ENCODE data around the gene HARBI1. TPM values are rescaled to one million over a fixed set of nuclear protein-coding genes. Genes with fewer than 3 reads are reported as not detected.

HARBI1 gene
- total RNA-seq = 1 to 10 TPM; 7.5 to 8.4 TPM
- polyA plus RNA-seq (2013, experiment 1 of 2) = 5.8 TPM
- 4.7 TPM for polyA plus RNA-seq (2013, experiment 2 of 2)
- long read RNA-seq, experiment 1 = 0 reads
- long read RNA-seq, experiment 2, transcript HARBI1-201 (3 exons, 1,967 nt) = major isoform, 11 of 13 reads
- long read RNA-seq, experiment 2, partial matches to known transcripts = 0 of 13 reads
- long read RNA-seq, experiment 2, other reads (novel, unspliced or antisense) = 2 of 13 reads
- long read RNA-seq, experiment 3, transcript HARBI1-201 (3 exons, 1,967 nt) = major isoform, 13 of 20 reads
- long read RNA-seq, experiment 3, partial matches to known transcripts = 0 of 20 reads
- long read RNA-seq, experiment 3, other reads (novel, unspliced or antisense) = 7 of 20 reads
- long read RNA-seq, experiment 4, transcript HARBI1-201 (3 exons, 1,967 nt) = major isoform, 29 of 36 reads
- long read RNA-seq, experiment 4, partial matches to known transcripts = 6 of 36 reads
- long read RNA-seq, experiment 4, other reads (novel, unspliced or antisense) = 1 of 36 reads

GRCh38 chr11:46617134-46617971 is at the start of gene HARBI1, which contains the start of gene ATG13:
TSS of gene HARBI1 (minus strand) at chr11:46617227. CDS start at chr11:46616237, 990 bp downstream.
TSS of gene ATG13 (plus strand) at chr11:46617553. CDS start at chr11:46644292, 26,739 bp downstream.
- H3K4me1 ChIP-seq (ENCODE audit: control insufficient read depth, insufficient read depth, low read length) = no peaks in the 10 kb centered on the region
- H3K27me3 ChIP-seq (ENCODE audit: control insufficient read depth, insufficient read depth, low read length, poor library complexity, severe bottlenecking) = no peaks in the 10 kb centered on the region
- Mint-ChIP-seq H3K9me3 (no peaks in the 10 kb centered on the region), H3K4me3 (peak within 1 kb of the TSS; percentile 94), H3K4me1 (peaks cover 19% of the 10 kb centered on the region), H3K36me3 (ENCODE audit: low read depth) (peaks cover 18% of the 10 kb centered on the region), H3K27me3 (ENCODE audit: insufficient read depth) (no peaks in the 10 kb centered on the region), H3K27ac (peak within 1 kb of the TSS; percentile 100)
- DNase-seq = peak; percentile 96
- peak; percentile 78 for TF ChIP-seq CTCF (conservative IDR thresholded peaks at IDR 0.05)
- H3K4me3 ChIP-seq (ENCODE audit: low read length) = peak within 1 kb of the TSS; percentile 97
- H3K9ac ChIP-seq (ENCODE audit: extremely low read depth, low read length, poor library complexity, severe bottlenecking) = peak within 1 kb of the TSS; percentile 99
- WGBS, 2 experiments (ENCODE audit: insufficient coverage in 1 of 2, insufficient read length in 1 of 2) = 0 to 1% methylated on average over 25 to 71 of the region's 72 CpGs
- peaks cover 17% of the 10 kb centered on the region for H3K36me3 ChIP-seq (ENCODE audit: control insufficient read depth, insufficient read depth, low read length)
- H3K27ac ChIP-seq (ENCODE audit: low read depth, low read length) = peak within 1 kb of the TSS; percentile 90
- H3K9me3 ChIP-seq (ENCODE audit: control insufficient read depth, low read length) = no peaks in the 10 kb centered on the region

GRCh38 chr11:46666516-46666915 is 49.5 kb upstream of the HARBI1 start:
- no peaks in the 10 kb centered on the region for H3K9me3 ChIP-seq (ENCODE audit: control insufficient read depth, low read length)
- WGBS, 2 experiments (ENCODE audit: insufficient coverage in 1 of 2, insufficient read length in 1 of 2) = 80 to 93% methylated on average over 4 to 5 of the region's 5 CpGs
- Mint-ChIP-seq H3K4me3 (no peak overlapping the region), H3K27me3 (ENCODE audit: insufficient read depth) (no peaks in the 10 kb centered on the region), H3K27ac (no peak overlapping the region), H3K9me3 (no peaks in the 10 kb centered on the region), H3K4me1 (peaks cover 20% of the 10 kb centered on the region), H3K36me3 (ENCODE audit: low read depth) (peaks cover 77% of the 10 kb centered on the region)
- no peak overlapping the region for H3K4me3 ChIP-seq (ENCODE audit: low read length)
- no peak overlapping the region for H3K27ac ChIP-seq (ENCODE audit: low read depth, low read length)
- H3K4me1 ChIP-seq (ENCODE audit: control insufficient read depth, insufficient read depth, low read length) = peaks cover 13% of the 10 kb centered on the region
- H3K9ac ChIP-seq (ENCODE audit: extremely low read depth, low read length, poor library complexity, severe bottlenecking) = no peak overlapping the region
- no peak for DNase-seq
- no peaks in the 10 kb centered on the region for H3K27me3 ChIP-seq (ENCODE audit: control insufficient read depth, insufficient read depth, low read length, poor library complexity, severe bottlenecking)
- peaks cover 77% of the 10 kb centered on the region for H3K36me3 ChIP-seq (ENCODE audit: control insufficient read depth, insufficient read depth, low read length)
- no peak for TF ChIP-seq CTCF (conservative IDR thresholded peaks at IDR 0.05)

GRCh38 chr11:46665356-46665755 is 48.3 kb upstream of the HARBI1 start:
- Mint-ChIP-seq H3K27ac (peak overlapping the region; percentile 77), H3K4me3 (no peak overlapping the region), H3K36me3 (ENCODE audit: low read depth) (peaks cover 76% of the 10 kb centered on the region), H3K4me1 (peaks cover 20% of the 10 kb centered on the region), H3K27me3 (ENCODE audit: insufficient read depth) (no peaks in the 10 kb centered on the region), H3K9me3 (no peaks in the 10 kb centered on the region)
- no peak overlapping the region for H3K27ac ChIP-seq (ENCODE audit: low read depth, low read length)
- H3K4me1 ChIP-seq (ENCODE audit: control insufficient read depth, insufficient read depth, low read length) = peaks cover 13% of the 10 kb centered on the region
- H3K4me3 ChIP-seq (ENCODE audit: low read length) = no peak overlapping the region
- WGBS, 2 experiments (ENCODE audit: insufficient coverage in 1 of 2, insufficient read length in 1 of 2) = 100% methylated on average over 1 of the region's 1 CpG
- DNase-seq = no peak
- H3K27me3 ChIP-seq (ENCODE audit: control insufficient read depth, insufficient read depth, low read length, poor library complexity, severe bottlenecking) = no peaks in the 10 kb centered on the region
- TF ChIP-seq CTCF (conservative IDR thresholded peaks at IDR 0.05) = no peak
- no peak overlapping the region for H3K9ac ChIP-seq (ENCODE audit: extremely low read depth, low read length, poor library complexity, severe bottlenecking)
- no peaks in the 10 kb centered on the region for H3K9me3 ChIP-seq (ENCODE audit: control insufficient read depth, low read length)
- H3K36me3 ChIP-seq (ENCODE audit: control insufficient read depth, insufficient read depth, low read length) = peaks cover 71% of the 10 kb centered on the region
